ENCODE results near the gene CCSER1. TPM values are rescaled to one million over a fixed set of nuclear protein-coding genes. Genes with fewer than 3 reads are reported as not detected.

The CCSER1 gene
- total RNA-seq, 4 donors from 2014 or later, result 13.3 to 54.6 (median 34.0) TPM

DNA sequence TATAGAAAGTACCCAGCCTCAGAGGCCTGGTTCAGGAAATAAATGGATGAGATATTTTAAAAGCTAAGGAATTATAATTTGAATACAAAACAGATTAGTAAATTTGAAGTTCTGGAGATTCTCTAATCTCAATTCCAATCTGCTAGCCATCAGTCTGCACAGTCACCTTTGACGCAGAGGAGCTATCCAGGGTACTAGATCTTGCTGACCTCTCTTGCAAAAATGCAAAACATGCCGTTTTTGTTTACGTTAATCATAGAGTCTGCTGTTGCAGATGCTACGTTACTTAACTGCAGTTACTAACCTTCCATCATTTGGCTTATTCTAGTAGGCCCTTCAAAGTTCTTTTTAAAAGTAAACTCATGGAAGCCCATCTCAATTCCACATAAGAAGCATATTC lies 10.4 kb downstream of the CCSER1 start:
- Histone ChIP-seq H3K27me3 (no peaks in the 10 kb centered on the region), H3K4me1 (no peaks in the 10 kb centered on the region), H3K9me3 (no peaks in the 10 kb centered on the region), H3K27ac (no peak overlapping the region), H3K4me3 (no peak overlapping the region), H3K36me3 (no peaks in the 10 kb centered on the region)
- TF ChIP-seq, protein P1, sequence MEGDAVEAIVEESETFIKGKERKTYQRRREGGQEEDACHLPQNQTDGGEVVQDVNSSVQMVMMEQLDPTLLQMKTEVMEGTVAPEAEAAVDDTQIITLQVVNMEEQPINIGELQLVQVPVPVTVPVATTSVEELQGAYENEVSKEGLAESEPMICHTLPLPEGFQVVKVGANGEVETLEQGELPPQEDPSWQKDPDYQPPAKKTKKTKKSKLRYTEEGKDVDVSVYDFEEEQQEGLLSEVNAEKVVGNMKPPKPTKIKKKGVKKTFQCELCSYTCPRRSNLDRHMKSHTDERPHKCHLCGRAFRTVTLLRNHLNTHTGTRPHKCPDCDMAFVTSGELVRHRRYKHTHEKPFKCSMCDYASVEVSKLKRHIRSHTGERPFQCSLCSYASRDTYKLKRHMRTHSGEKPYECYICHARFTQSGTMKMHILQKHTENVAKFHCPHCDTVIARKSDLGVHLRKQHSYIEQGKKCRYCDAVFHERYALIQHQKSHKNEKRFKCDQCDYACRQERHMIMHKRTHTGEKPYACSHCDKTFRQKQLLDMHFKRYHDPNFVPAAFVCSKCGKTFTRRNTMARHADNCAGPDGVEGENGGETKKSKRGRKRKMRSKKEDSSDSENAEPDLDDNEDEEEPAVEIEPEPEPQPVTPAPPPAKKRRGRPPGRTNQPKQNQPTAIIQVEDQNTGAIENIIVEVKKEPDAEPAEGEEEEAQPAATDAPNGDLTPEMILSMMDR (IDR thresholded peaks at IDR 0.05), result no peak
- TF ChIP-seq POLR2AphosphoS5 (IDR thresholded peaks at IDR 0.05) (no peak), POLR2A (IDR thresholded peaks at IDR 0.05) (no peak), EP300 (IDR thresholded peaks at IDR 0.05; ENCODE audit: low read depth) (no peak)
- WGBS, 2 donors (ENCODE audit: low coverage in 1 of 2), result 14 to 58% methylated on average over 1 to 4 of the region's 4 CpGs
- intact Hi-C loops (cut with DNase I; ENCODE audit: low total_unique reads), result no loop called here
- no peak for DNase-seq
- in situ Hi-C loops (cut with MboI; ENCODE audit: low pct_ligation_motif_present in 1 of 4, low pct_unique_long_range_greater_than_20kb in 1 of 4, low sequenced_read_pairs in 3 of 4), result no loop called here

DNA sequence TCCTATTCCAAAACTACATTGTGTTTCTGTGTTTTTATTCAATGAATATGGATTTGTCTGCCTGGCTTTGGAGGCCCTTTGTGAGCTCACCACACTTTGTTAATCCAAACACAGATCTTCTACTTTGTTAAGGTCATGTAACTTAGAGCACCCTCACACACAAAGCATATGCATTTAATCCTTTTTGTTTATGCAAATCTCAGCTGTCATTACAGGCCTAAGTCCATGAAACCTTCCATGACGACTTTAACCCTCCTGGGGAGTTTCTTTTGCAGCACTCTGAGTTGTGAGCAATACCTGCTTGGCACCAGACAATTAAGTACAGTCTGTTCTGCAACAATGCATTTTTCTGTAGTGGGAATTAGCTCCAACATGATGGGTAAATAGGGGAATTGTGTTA lies 14.9 kb downstream of the CCSER1 start:
- H3K4me1 ChIP-seq, result no peaks in the 10 kb centered on the region
- no peaks in the 10 kb centered on the region for H3K9me3 ChIP-seq
- no peak for TF ChIP-seq EP300 (IDR thresholded peaks at IDR 0.05; ENCODE audit: low read depth)
- no peak for TF ChIP-seq POLR2A (IDR thresholded peaks at IDR 0.05)
- TF ChIP-seq, protein P1 (IDR thresholded peaks at IDR 0.05), result no peak
- TF ChIP-seq POLR2AphosphoS5 (IDR thresholded peaks at IDR 0.05), result no peak
- 0 to 13% methylated on average over 1 of the region's 1 CpG for WGBS, 2 donors (ENCODE audit: low coverage in 1 of 2)
- in situ Hi-C loops (cut with MboI; ENCODE audit: low pct_ligation_motif_present in 1 of 4, low pct_unique_long_range_greater_than_20kb in 1 of 4, low sequenced_read_pairs in 3 of 4) (no loop called here), intact Hi-C loops (cut with DNase I; ENCODE audit: low total_unique reads) (no loop called here)
- H3K36me3 ChIP-seq, result no peaks in the 10 kb centered on the region
- H3K27ac ChIP-seq, result no peak overlapping the region
- H3K4me3 ChIP-seq, result no peak overlapping the region
- H3K27me3 ChIP-seq, result no peaks in the 10 kb centered on the region
- DNase-seq, result no peak

DNA sequence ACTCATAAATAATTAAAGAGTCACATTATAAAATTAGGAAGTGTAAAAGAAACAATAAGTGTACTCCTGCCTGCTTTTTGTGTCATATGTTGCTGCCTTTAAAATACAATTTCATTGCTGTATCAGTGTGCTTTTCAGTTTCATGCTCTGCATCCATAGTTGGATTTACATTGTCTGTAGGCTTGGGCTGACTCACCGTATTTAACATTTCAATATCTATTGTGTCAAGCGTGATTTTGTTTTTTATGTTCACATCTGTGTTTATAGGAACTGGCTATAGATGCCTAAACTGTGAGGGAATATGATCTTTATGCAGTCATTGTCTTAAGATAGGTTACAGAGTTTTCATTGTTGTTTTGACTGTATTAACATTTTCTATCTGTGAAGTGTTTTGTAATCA lies 18.1 kb downstream of the CCSER1 start:
- WGBS, 2 donors (ENCODE audit: low coverage in 1 of 2), result 70 to 87% methylated on average over 2 of the region's 2 CpGs
- DNase-seq, result no peak
- TF ChIP-seq, protein P1 (IDR thresholded peaks at IDR 0.05), result no peak
- no peak for TF ChIP-seq EP300 (IDR thresholded peaks at IDR 0.05; ENCODE audit: low read depth)
- intact Hi-C loops (cut with DNase I; ENCODE audit: low total_unique reads) (no loop called here), in situ Hi-C loops (cut with MboI; ENCODE audit: low pct_ligation_motif_present in 1 of 4, low pct_unique_long_range_greater_than_20kb in 1 of 4, low sequenced_read_pairs in 3 of 4) (no loop called here)
- H3K9me3 ChIP-seq, result no peaks in the 10 kb centered on the region
- H3K4me3 ChIP-seq, result no peak overlapping the region
- no peaks in the 10 kb centered on the region for H3K36me3 ChIP-seq
- H3K4me1 ChIP-seq, result peaks cover 0 to 8% (median 2%) of the 10 kb centered on the region in 4 donors
- H3K27me3 ChIP-seq, result no peaks in the 10 kb centered on the region
- H3K27ac ChIP-seq, result no peak overlapping the region

DNA sequence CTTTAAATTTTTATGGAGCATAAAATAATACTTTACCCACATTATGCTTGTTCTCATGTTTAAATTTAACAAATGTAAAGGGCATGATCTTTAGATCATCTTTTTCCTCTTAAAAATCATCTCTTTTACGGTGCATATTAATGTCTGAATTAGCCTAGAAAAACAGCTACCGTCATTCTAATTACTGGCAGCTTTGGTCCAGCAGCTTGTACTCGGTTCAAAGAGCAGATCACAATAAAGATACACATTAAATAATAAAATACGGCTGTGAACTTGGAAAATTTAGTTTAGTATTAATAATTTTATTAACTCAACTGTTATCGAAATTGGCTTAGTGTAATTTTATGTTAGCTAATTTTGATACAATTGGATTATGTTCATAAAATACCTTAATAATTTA lies 19.1 kb downstream of the CCSER1 start:
- no peak for DNase-seq
- Histone ChIP-seq H3K27me3 (no peaks in the 10 kb centered on the region), H3K4me3 (no peak overlapping the region), H3K36me3 (no peaks in the 10 kb centered on the region), H3K27ac (no peak overlapping the region), H3K9me3 (no peaks in the 10 kb centered on the region), H3K4me1 (peaks cover 0 to 8% (median 2%) of the 10 kb centered on the region in 4 donors)
- 73 to 84% methylated on average over 5 of the region's 5 CpGs for WGBS, 2 donors (ENCODE audit: low coverage in 1 of 2)
- in situ Hi-C loops (cut with MboI; ENCODE audit: low pct_ligation_motif_present in 1 of 4, low pct_unique_long_range_greater_than_20kb in 1 of 4, low sequenced_read_pairs in 3 of 4) (no loop called here), intact Hi-C loops (cut with DNase I; ENCODE audit: low total_unique reads) (no loop called here)
- TF ChIP-seq, protein P1 (IDR thresholded peaks at IDR 0.05), result no peak
- no peak for TF ChIP-seq POLR2AphosphoS5 (IDR thresholded peaks at IDR 0.05)
- TF ChIP-seq POLR2A (IDR thresholded peaks at IDR 0.05), result no peak
- TF ChIP-seq EP300 (IDR thresholded peaks at IDR 0.05; ENCODE audit: low read depth), result no peak
